Heart right ventricle (tissue), 16 donors: ENCODE results near the gene GRIK4. TPM values are rescaled to one million over a fixed set of nuclear protein-coding genes. Genes with fewer than 3 reads are reported as not detected.

Experiments
- ATAC-seq, 8 donors: fragments of 200-7000 bp; cut with Tn5 transposase; one replicate each; pipeline ENCODE4 v1.9.1; 2020; ENCODE audit warnings: mild to moderate bottlenecking in 8 of 8, moderate library complexity in 8 of 8, moderate number of reproducible peaks in 1 of 8
- DNase-seq, 2 donors: peaks; one replicate each; pipeline ENCODE4 v3.0.0-alpha.2; 2020
- H3K27ac ChIP-seq, 10 donors: fragments of 200-600 bp; sonication (generic) in 2 of 10; one replicate each; pipeline versions ENCODE4 v1.5.0 to v1.8.0; 2020 to 2022; ENCODE audit warnings: mild to moderate bottlenecking in 3 of 10
- H3K27me3 ChIP-seq, 7 donors: fragments of 200-600 bp; one replicate each; pipeline ENCODE4 v1.8.0; 2021 to 2022; ENCODE audit warnings: mild to moderate bottlenecking in 2 of 7
- H3K36me3 ChIP-seq, 9 donors: fragments of 200-600 bp; sonication (generic) in 1 of 9; one replicate each; pipeline versions ENCODE4 v1.5.0 to v1.8.0; 2020 to 2022; ENCODE audit warnings: mild to moderate bottlenecking in 2 of 9
- H3K4me1 ChIP-seq, 9 donors: fragments of 200-600 bp; sonication (generic) in 1 of 9; one replicate each; pipeline versions ENCODE4 v1.5.0 to v1.8.0; 2020 to 2022; ENCODE audit warnings: mild to moderate bottlenecking in 4 of 9
- H3K4me3 ChIP-seq, 10 donors: fragments of 200-600 bp; sonication (generic) in 2 of 10; one replicate each; pipeline versions ENCODE4 v1.5.0 to v1.8.0; 2020 to 2022; ENCODE audit warnings: mild to moderate bottlenecking in 7 of 10, moderate library complexity in 2 of 10
- H3K9me3 ChIP-seq, 11 donors: fragments of 200-600 bp in 10 of 11; sonication (generic) in 2 of 11; one replicate each; pipeline versions ENCODE4 v1.5.0 to v1.8.0; 2013 to 2022; ENCODE audit warnings: mild to moderate bottlenecking in 2 of 11, control low read depth in 1 of 11, moderate library complexity in 1 of 11
- CTCF ChIP-seq, 9 donors: fragments of 200-600 bp; sonication (generic) in 2 of 9; IDR thresholded peaks; one replicate each; pipeline versions ENCODE4 v1.5.0 to v1.8.0; 2021 to 2022; ENCODE audit warnings: antibody characterized with exemption in 9 of 9, mild to moderate bottlenecking in 5 of 9, moderate library complexity in 1 of 9
- WGBS, 2 donors: extraction: QIAGEN DNeasy Blood & Tissue Kit; methylation state at CpG; one replicate each; pipeline ENCODE4 v1.1.7; 2013; ENCODE audit warnings: inconsistent platforms in 1 of 2; 5-methylcytosine and 5-hydroxymethylcytosine counted together
- intact Hi-C, 10 donors: fragments of 100-400 bp; cut with DNase I; formaldehyde crosslinking; loops; one replicate each; pipeline versions ENCODE4 v1.11.1 to v1.14.2; 2022
- polyA plus RNA-seq, 2 donors: library from polyadenylated mRNA; stranded (reverse); fragments of 200-250 nt; gene quantifications; one replicate each; pipeline ENCODE4 v1.2.3, GENCODE V29; 2013
- total RNA-seq, 10 donors: library from RNA; stranded (reverse); fragmentation: NEBNext Ultra II Directional in 3 of 10; extraction: Animal tissue kit (Norgen Biotek cat#: 25700) in 3 of 10; gene quantifications; one replicate each; pipeline versions ENCODE4 v1.2.1 to v1.2.4, GENCODE V29; 2021 to 2023
- donor health status: Arrhythmogenic right ventricular cardiomyopathy.
- donor health status: ischemic (EF 13 %, LVEDD 7.1; RV severe dilation, severe dysfunction).
- donor health status: healthy with polysubstance abuse.
- donor health status: DM: no; HTN: yes; CAD: no.
- donor health status: DM: no; HTN: no; CAD: no.
- donor health status: ischemic (EF 25% LVEDD 6.9; RV normal size, moderate dysfunction).
- donor health status: ischemic (EF 25% LVEDD 5.7; RV mildly dilated, moderate dysfunction).
- donor health status: healthy.
- donor health status: DM: yes; HTN: yes; CAD: no.
- donor health status: Ischemic cardiomyopathy.
- donor health status: ischemic (EF 35%, LVEDD 5.7; RV mildly dilated, moderate dysfunction).
- donor health status: nonischemic (EF 11% LVEDD 7.7; RV severe dilation, severe dysfunction).
- donor health status: DM: yes; HTN: yes; CAD: no.
- donor health status: PGD.
- donor health status: ischemic (EF 29% LVEDD 5.4; RV normal size, mild dysfunction).
- donor health status: nonischemic (EF 23%, LVEDD 6.1; RV moderate dilation, normal function).

The GRIK4 gene
- total and polyA plus RNA-seq, 12 donors, result 0.01 to 0.85 (median 0.37) TPM; not detected in 6

- Histone ChIP-seq H3K36me3 (no peaks in the 10 kb centered on the region), H3K4me3 (no peak overlapping the region), H3K9me3 (peaks cover 0 to 16% (median 13%) of the 10 kb centered on the region in 11 donors), H3K4me1 (no peaks in the 10 kb centered on the region), H3K27ac (no peak overlapping the region), H3K27me3 (peaks cover 0 to 44% (median 41%) of the 10 kb centered on the region in 7 donors)
- intact Hi-C loops, result no loop called here
- WGBS, 2 donors, result 43 to 67% methylated on average over 6 of the region's 6 CpGs
- DNase-seq (no peak), ATAC-seq (no peak)
- TF ChIP-seq CTCF (IDR thresholded peaks at IDR 0.05), result no peak
Measured at GRCh38 chr11:120722524-120722923, 211.0 kb downstream of the GRIK4 start.

GRCh38 chr11:120723751-120724150, 212.2 kb downstream of the GRIK4 start:
- no peak for DNase-seq
- H3K36me3 ChIP-seq, result no peaks in the 10 kb centered on the region
- intact Hi-C loops, result no loop called here
- TF ChIP-seq CTCF (IDR thresholded peaks at IDR 0.05), result no peak
- H3K4me3 ChIP-seq, result no peak overlapping the region
- H3K27ac ChIP-seq, result no peak overlapping the region
- no peak for ATAC-seq
- H3K27me3 ChIP-seq, result peaks cover 0 to 35% (median 30%) of the 10 kb centered on the region in 7 donors
- no peaks in the 10 kb centered on the region for H3K4me1 ChIP-seq
- peaks cover 0 to 28% (median 22%) of the 10 kb centered on the region in 11 donors for H3K9me3 ChIP-seq
- WGBS, 2 donors, result 80 to 87% methylated on average over 4 of the region's 4 CpGs

GRCh38 chr11:120727752-120728151, 216.2 kb downstream of the GRIK4 start:
- Histone ChIP-seq H3K27ac (no peak overlapping the region), H3K36me3 (no peaks in the 10 kb centered on the region), H3K4me1 (no peaks in the 10 kb centered on the region), H3K9me3 (peaks cover 0 to 36% (median 22%) of the 10 kb centered on the region in 11 donors), H3K4me3 (no peak overlapping the region), H3K27me3 (peaks cover 0 to 2% (median 0%) of the 10 kb centered on the region in 7 donors)
- TF ChIP-seq CTCF (IDR thresholded peaks at IDR 0.05), result no peak
- intact Hi-C loops, result loop anchor here in 1 of 10 donors (1.0 kb wide), 1 partner anchor 22 kb away; no protein-coding TSS in a partner anchor
- no peak for ATAC-seq
- DNase-seq, result no peak

GRCh38 chr11:120735035-120735434, 223.5 kb downstream of the GRIK4 start:
- H3K4me3 ChIP-seq, result no peak overlapping the region
- peaks cover 0 to 12% (median 0%) of the 10 kb centered on the region in 11 donors for H3K9me3 ChIP-seq
- H3K36me3 ChIP-seq, result no peaks in the 10 kb centered on the region
- no peak for DNase-seq
- intact Hi-C loops, result no loop called here
- peaks cover 0 to 9% (median 0%) of the 10 kb centered on the region in 7 donors for H3K27me3 ChIP-seq
- no peak overlapping the region for H3K27ac ChIP-seq
- ATAC-seq, result peak in 3 of 8 donors; percentile 30 to 37 (median 35)
- no peak for TF ChIP-seq CTCF (IDR thresholded peaks at IDR 0.05)
- WGBS, 2 donors, result 55 to 69% methylated on average over 4 of the region's 4 CpGs
- H3K4me1 ChIP-seq, result no peaks in the 10 kb centered on the region
